Measurements from ENCODE around the gene DDX41. TPM values are rescaled to one million over a fixed set of nuclear protein-coding genes. Genes with fewer than 3 reads are reported as not detected.

The DDX41 gene
- total RNA-seq, 1 donor from 2014 or later: 117 TPM

DNA sequence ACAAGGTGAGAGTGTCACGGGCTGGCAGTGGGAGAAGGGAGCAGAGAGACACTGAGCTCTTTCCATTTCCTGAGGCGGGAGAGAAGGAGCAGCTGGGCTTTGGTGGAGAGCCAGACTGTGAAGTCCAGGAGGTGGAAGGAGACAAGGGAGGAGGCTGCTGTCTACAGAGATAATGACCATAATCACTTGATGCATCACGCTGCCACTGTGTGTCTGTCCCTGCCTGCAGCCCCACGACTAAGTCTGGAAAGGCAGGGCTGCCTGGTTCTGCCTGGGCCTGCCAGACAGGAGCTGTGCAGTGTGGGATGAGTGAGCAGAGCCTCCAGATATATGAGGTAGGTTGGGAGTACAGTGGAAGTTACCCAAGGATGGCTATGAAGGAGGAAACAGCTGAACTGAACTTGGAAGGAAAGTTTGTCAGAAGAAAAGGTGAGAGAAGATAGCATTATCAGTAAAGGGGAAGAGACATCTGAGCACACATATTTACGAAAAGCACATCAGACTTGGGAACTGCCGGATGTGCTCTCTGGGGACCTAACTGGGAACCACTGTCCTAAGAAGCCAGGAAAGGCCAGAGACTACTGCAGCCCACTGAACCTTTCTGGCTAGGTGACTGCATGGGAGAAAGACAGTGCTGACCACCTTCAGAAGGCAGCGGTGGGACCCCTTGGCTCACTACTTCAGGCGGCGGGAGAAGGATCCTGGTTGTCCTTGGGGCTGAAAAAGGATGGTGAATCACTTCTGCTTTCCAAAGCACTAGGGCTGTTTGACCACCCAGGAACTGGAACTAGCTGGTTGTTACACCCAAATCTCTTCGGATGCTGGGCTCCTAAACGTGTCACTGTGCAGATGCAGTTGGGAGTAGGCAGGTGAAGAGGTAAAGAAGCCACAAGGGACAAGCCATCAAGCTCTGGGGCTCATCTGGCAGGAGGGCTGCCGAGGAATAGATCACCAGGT, 12.8 kb upstream of the DDX41 start:
- intact Hi-C loops (cut with DNase I): no loop called here
- no peaks in the 10 kb centered on the region for H3K27me3 ChIP-seq
- H3K4me3 ChIP-seq: no peak overlapping the region
- H3K27ac ChIP-seq: no peak overlapping the region
- H3K36me3 ChIP-seq: peaks cover 77 to 91% of the 10 kb centered on the region in 2 donors
- H3K9me3 ChIP-seq: no peaks in the 10 kb centered on the region
- TF ChIP-seq, protein P1, sequence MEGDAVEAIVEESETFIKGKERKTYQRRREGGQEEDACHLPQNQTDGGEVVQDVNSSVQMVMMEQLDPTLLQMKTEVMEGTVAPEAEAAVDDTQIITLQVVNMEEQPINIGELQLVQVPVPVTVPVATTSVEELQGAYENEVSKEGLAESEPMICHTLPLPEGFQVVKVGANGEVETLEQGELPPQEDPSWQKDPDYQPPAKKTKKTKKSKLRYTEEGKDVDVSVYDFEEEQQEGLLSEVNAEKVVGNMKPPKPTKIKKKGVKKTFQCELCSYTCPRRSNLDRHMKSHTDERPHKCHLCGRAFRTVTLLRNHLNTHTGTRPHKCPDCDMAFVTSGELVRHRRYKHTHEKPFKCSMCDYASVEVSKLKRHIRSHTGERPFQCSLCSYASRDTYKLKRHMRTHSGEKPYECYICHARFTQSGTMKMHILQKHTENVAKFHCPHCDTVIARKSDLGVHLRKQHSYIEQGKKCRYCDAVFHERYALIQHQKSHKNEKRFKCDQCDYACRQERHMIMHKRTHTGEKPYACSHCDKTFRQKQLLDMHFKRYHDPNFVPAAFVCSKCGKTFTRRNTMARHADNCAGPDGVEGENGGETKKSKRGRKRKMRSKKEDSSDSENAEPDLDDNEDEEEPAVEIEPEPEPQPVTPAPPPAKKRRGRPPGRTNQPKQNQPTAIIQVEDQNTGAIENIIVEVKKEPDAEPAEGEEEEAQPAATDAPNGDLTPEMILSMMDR (IDR thresholded peaks at IDR 0.05): no peak
- no peak for DNase-seq (ENCODE audit: low spot score in 2 of 2)
- H3K4me1 ChIP-seq: no peaks in the 10 kb centered on the region

DNA sequence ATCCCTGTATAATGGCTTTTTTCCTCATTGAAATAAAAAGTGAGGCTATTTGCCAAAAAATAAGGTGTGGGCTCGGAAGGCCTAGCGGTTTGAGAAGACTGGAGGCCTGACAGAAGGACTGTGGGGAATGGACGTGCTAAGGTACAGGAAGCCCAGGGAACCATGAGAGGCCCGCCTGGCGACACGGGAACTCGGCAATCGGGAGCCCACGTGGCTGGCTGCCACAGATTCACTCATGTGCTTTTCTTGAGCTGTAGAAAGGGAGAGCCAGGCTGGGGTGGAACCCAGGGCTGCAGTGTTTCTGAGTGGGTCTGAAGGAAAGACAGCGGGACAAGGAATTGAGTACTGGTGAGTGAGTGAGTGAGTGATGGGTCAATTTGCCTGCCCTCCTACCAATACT, 11.9 kb upstream of the DDX41 start:
- no peaks in the 10 kb centered on the region for H3K9me3 ChIP-seq
- no peak overlapping the region for H3K4me3 ChIP-seq
- H3K36me3 ChIP-seq: peaks cover 86 to 93% of the 10 kb centered on the region in 2 donors
- H3K27ac ChIP-seq: no peak overlapping the region
- no peaks in the 10 kb centered on the region for H3K27me3 ChIP-seq
- TF ChIP-seq, protein P1 (IDR thresholded peaks at IDR 0.05): no peak
- intact Hi-C loops (cut with DNase I): no loop called here
- DNase-seq (ENCODE audit: low spot score in 2 of 2): no peak
- no peaks in the 10 kb centered on the region for H3K4me1 ChIP-seq

DNA sequence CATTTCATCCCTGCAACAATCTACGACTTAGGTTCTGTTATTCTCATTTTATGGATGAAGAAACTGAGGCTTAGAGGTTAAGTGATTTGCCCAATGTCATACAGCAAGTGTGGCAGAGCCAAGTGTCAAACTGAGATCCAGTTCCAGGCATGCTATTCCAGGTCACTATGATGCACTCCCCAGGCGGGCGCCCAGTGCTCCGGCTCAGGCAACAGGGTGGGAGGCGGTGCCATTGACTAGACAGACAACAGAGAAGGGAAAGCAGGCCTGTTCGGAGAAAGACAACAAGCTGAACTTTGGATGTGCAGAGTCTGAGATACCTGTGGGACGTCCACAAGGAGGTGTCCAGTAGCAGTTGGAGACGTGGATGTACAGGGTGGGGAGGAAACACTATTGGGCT, 10.8 kb upstream of the DDX41 start:
- TF ChIP-seq, protein P1 (IDR thresholded peaks at IDR 0.05): no peak

DNA sequence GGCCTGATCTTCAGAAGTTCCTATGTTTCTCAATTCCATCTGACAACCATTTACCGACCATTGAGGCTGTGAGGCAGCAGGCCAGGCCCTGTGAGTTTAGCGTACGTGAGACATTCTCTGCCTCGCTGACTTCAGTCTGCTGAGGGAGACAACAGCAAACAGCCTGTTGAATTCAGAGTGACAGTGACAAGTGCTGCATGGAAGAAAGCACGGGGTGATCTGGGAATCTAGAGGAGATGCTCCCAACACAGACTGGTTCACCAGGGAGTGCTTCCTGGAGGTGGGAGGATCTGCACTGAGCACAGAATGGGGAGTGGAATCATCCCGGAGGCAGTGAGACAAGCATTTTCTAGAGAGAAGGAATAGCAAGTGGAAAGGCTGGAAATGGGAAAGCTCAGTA, 10.0 kb upstream of the DDX41 start:
- no peak overlapping the region for H3K4me3 ChIP-seq
- TF ChIP-seq, protein P1 (IDR thresholded peaks at IDR 0.05): no peak
- H3K36me3 ChIP-seq: peaks cover 84 to 90% of the 10 kb centered on the region in 2 donors
- no peak overlapping the region for H3K27ac ChIP-seq
- H3K27me3 ChIP-seq: no peaks in the 10 kb centered on the region
- DNase-seq (ENCODE audit: low spot score in 2 of 2): no peak
- no peaks in the 10 kb centered on the region for H3K4me1 ChIP-seq
- H3K9me3 ChIP-seq: no peaks in the 10 kb centered on the region
- intact Hi-C loops (cut with DNase I): no loop called here

More for the DNA sequence above, 10.8 kb upstream of the DDX41 start:
- Histone ChIP-seq H3K27ac (no peak overlapping the region), H3K27me3 (no peaks in the 10 kb centered on the region), H3K4me1 (no peaks in the 10 kb centered on the region), H3K9me3 (no peaks in the 10 kb centered on the region), H3K4me3 (no peak overlapping the region), H3K36me3 (peaks cover 89 to 93% of the 10 kb centered on the region in 2 donors)
- intact Hi-C loops (cut with DNase I): no loop called here
- no peak for DNase-seq (ENCODE audit: low spot score in 2 of 2)

DNA sequence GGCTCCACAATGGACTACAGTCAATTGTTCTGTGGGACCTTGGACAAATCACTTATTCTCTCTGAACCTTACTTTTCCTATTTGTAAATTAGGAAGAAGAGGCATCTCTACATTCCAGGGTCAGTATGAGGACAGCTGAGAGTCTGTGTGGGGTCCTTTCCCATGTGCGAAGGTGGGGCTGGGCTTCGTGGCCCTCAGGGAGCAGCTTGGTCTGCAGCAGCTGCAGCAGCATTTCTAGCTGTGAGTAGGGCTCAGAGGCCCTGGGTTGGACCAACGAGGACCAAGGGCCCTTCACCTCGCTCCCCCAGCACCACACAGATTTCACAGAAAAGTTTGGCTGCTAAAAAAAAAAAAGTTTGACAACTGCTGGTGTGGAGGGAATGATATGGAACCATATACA, 9.4 kb upstream of the DDX41 start:
- TF ChIP-seq, protein P1 (IDR thresholded peaks at IDR 0.05): no peak
- Histone ChIP-seq H3K27me3 (no peaks in the 10 kb centered on the region), H3K27ac (no peak overlapping the region), H3K4me3 (no peak overlapping the region), H3K4me1 (no peaks in the 10 kb centered on the region), H3K36me3 (peaks cover 85 to 90% of the 10 kb centered on the region in 2 donors), H3K9me3 (no peaks in the 10 kb centered on the region)
- DNase-seq (ENCODE audit: low spot score in 2 of 2): no peak
- intact Hi-C loops (cut with DNase I): no loop called here
